Right ventricle myocardium superior (tissue), 1 donor: ENCODE data around the gene KYAT1. TPM values are rescaled to one million over a fixed set of nuclear protein-coding genes. Genes with fewer than 3 reads are reported as not detected.

ENCODE experiments used
- ATAC-seq: fragments of 200-7000 bp; cut with Tn5 transposase; one replicate; pipeline ENCODE4 v1.9.1; 2020; ENCODE audit warnings: mild to moderate bottlenecking; ENCODE audit not compliant: poor library complexity
- DNase-seq: peaks from one replicate; pipeline ENCODE4 v3.0.0-alpha.2; 2020
- intact Hi-C: fragments of 100-400 bp; cut with DNase I; formaldehyde crosslinking; loops from one replicate; pipeline ENCODE4 v1.11.2; 2022
- long read RNA-seq: library from polyadenylated mRNA; unstranded; transcript quantifications from one replicate; pipeline ENCODE4 v2.0.0, GENCODE V29; 2021
- total RNA-seq: library from RNA; stranded (reverse); fragmentation: NEBNext Ultra II Directional; extraction: Animal tissue kit (Norgen Biotek cat#: 25700); gene quantifications from one replicate; pipeline ENCODE4 v1.2.1, GENCODE V29; 2021
- donor health status: DM: no; HTN: yes; CAD: no; lungs with severe emphysema.

Gene KYAT1
- 12.6 TPM for total RNA-seq
- long read RNA-seq, transcript KYAT1-201 (13 exons, 1,903 nt), result major isoform, 14 of 42 reads
- long read RNA-seq, partial matches to known transcripts, result 7 of 42 reads
- long read RNA-seq, other reads (novel, unspliced or antisense), result 16 of 42 reads

DNA sequence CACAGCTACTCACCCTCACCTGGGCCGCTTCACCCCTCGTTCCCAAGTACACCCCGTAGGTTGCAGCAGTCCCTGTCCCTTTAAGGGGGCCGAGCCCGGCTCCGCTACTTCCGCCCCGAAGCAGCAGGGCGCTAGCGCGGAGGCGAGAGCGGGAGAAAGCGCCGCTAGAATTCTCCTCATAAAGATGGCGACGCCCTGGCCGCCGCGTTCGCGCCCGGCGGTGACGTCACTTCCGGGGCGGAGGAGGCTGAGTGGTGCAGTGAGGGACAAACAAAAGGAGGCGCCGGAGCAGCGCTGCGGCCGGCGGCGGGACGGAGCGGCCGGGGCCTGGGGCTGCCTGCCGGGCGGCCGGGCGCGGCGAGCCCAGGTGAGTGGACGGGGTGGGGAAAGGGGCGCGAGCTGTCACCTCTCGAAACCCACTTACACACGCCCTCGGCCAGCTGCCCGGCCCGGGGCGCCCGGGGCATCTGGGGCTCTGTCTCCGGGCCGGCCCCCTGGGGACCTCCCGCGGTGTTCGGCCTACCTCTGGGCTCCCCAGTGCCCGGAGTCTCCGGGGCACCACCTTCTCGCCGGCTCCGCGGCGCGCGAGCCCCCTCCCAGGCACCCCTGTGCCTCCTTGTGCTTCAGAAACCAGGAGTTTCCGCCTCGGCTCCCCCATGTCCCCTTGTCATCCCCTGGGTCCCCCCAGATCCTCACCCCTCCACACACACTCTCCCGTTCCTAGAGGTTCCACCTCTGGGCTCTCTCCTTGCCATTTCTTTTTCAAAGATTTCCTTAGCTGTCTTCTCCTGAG is at the start of gene KYAT1, which contains the start of gene LRRC8A:
Gene KYAT1 (minus strand): TSS at position 67 of the 793 bp plus-strand sequence. CDS start 36,545 bp downstream, outside the sequence.
Gene LRRC8A (plus strand): TSS at position 250 of the 793 bp plus-strand sequence. CDS start 25,032 bp downstream, outside the sequence.
- DNase-seq (peak; percentile 99), ATAC-seq (peak; percentile 91)
- intact Hi-C loops, result loop anchor here (5.0 kb wide), 1 partner anchor 40 kb away; the partner anchor contains the start of gene PHYHD1

- ATAC-seq (no peak), DNase-seq (no peak)
- intact Hi-C loops, result loop anchor here (2.0 kb wide), 1 partner anchor 67 kb away; no protein-coding TSS in a partner anchor
Measured at GRCh38 chr9:128929560-128929959, 47.8 kb upstream of the KYAT1 start.

DNA sequence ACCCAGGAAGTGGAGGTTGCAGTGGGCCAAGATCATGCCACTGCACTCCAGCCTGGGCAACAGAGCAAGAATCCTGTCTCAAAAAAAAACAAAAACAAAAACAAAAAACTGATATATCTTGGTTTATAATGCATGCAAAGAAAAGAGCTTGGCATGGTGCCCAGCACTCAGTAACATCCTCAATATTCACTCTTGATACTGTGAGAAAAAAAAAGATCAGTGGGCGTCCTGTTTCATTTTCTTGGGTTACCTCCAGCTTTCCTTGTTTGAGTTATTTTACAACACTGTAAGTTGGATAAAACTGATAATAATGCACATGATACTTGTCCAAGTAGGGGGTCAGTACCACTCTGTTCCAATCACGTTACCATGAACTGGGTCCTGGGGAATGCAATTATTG is 46.9 kb upstream of the KYAT1 start:
- no peak for ATAC-seq
- DNase-seq, result no peak
- intact Hi-C loops, result loop anchor here (2.0 kb wide), 1 partner anchor 66 kb away; no protein-coding TSS in a partner anchor

DNA sequence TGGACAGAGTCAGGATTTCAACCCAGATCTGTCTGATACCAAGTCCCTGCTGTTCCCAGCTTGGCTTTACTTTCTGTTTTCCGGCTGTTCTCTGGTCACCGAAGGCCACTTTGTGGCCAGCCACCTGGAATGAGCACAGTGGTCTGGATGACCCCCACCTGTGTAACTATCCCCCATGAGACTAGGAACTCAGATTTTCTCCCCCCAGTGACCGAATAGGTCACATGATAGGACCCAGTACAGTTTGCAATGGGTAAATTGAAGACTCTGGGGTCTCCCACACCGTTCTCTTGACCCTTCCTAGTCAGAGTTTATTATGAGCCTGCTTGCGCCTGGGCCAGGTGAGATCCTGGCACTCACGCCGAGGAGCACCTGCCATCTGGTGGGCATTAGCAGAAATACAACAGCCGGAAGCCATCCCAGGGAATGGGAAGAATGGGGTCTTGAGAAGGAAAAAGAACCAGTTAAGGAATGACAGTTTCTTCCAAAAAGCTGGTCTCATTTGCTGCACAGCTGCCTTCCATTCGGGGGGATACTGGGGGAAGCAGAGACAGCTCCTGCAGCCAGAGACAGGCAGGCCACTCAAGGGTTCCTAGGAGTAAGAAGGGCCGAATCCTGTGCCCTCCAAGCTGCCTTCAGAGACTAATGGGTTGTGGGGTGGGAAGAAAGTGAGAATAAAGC is 46.1 kb upstream of the KYAT1 start:
- no peak for DNase-seq
- intact Hi-C loops, result loop anchor here (2.0 kb wide), 1 partner anchor 65 kb away; no protein-coding TSS in a partner anchor
- ATAC-seq, result peak; percentile 83

GRCh38 chr9:128923493-128923883 is 41.7 kb upstream of the KYAT1 start:
- ATAC-seq (no peak), DNase-seq (no peak)
- intact Hi-C loops, result loop anchor here (5.0 kb wide), 1 partner anchor 41 kb away; the partner anchor contains the start of genes KYAT1 and LRRC8A

GRCh38 chr9:128921881-128922763 is 40.4 kb upstream of the KYAT1 start:
- ATAC-seq (peak; percentile 73), DNase-seq (peak; percentile 74)
- intact Hi-C loops, result loop anchor here (5.0 kb wide), 1 partner anchor 40 kb away; the partner anchor contains the start of genes KYAT1 and LRRC8A

GRCh38 chr9:128920381-128921058 is 38.8 kb upstream of the KYAT1 start, which contains the start of gene PHYHD1:
PHYHD1 (plus strand) TSS chr9:128920982; CDS start chr9:128922324, 1,342 bp downstream.
- DNase-seq (peak; percentile 84), ATAC-seq (peak; percentile 70)
- intact Hi-C loops, result loop anchor here (5.0 kb wide), 1 partner anchor 38 kb away; the partner anchor contains the start of genes KYAT1 and LRRC8A

DNA sequence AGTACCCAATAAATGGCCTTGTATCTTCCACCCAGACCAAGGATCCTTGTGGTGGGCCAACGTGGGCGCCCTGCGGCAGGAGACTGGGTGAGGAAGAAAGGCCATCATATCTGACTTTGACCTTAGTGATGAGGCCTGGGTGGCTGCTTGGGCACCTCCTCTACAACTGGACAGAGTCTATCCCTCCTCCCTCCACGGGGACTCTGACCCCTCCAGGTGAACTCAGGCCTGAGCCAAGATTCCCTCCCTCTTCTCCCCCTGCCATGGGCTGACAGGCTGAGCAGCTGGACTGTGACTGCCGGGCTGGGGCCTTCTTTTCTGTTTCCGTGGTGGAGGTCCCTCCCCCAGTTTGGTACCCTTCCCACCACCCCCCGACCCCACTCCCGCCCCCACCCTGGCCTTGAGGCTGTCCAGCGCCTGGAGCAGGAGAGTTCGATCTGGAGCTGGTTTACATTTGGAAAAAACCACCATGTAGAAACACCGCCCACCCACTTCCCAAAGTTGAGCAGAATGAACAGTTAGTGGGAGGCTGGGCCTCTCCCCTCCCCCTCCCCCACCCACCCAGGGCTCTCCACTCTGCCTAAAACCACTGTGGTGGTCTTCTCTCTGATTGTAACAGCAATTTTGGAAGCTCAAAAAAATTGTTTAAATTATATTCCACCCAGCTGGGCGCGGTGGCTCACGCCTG is 37.8 kb upstream of the KYAT1 start:
- intact Hi-C loops, result loop anchor here (5.0 kb wide), 1 partner anchor 37 kb away; the partner anchor contains the start of genes KYAT1 and LRRC8A

GRCh38 chr9:128918921-128919320 is 37.2 kb upstream of the KYAT1 start:
- no peak for ATAC-seq
- no peak for DNase-seq
- intact Hi-C loops, result no loop called here

More for the DNA sequence above, 37.8 kb upstream of the KYAT1 start:
- ATAC-seq (no peak), DNase-seq (no peak)

DNA sequence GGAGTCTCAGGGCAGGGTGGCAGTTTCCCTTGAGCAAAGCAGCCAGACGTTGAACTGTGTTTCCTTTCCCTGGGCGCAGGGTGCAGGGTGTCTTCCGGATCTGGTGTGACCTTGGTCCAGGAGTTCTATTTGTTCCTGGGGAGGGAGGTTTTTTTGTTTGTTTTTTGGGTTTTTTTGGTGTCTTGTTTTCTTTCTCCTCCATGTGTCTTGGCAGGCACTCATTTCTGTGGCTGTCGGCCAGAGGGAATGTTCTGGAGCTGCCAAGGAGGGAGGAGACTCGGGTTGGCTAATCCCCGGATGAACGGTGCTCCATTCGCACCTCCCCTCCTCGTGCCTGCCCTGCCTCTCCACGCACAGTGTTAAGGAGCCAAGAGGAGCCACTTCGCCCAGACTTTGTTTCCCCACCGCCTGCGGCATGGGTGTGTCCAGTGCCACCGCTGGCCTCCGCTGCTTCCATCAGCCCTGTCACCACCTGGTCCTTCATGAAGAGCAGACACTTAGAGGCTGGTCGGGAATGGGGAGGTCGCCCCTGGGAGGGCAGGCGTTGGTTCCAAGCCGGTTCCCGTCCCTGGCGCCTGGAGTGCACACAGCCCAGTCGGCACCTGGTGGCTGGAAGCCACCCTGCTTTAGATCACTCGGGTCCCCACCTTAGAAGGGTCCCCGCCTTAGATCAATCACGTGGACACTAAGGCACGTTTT is 35.5 kb upstream of the KYAT1 start:
- intact Hi-C loops, result no loop called here
- ATAC-seq (peak; percentile 58), DNase-seq (peak; percentile 85)

- DNase-seq (no peak), ATAC-seq (no peak)
- intact Hi-C loops, result no loop called here
Measured at GRCh38 chr9:128916745-128917144, 35.0 kb upstream of the KYAT1 start.

DNA sequence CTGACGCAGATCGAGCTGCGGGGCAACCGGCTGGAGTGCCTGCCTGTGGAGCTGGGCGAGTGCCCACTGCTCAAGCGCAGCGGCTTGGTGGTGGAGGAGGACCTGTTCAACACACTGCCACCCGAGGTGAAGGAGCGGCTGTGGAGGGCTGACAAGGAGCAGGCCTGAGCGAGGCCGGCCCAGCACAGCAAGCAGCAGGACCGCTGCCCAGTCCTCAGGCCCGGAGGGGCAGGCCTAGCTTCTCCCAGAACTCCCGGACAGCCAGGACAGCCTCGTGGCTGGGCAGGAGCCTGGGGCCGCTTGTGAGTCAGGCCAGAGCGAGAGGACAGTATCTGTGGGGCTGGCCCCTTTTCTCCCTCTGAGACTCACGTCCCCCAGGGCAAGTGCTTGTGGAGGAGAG is 34.5 kb upstream of the KYAT1 start:
- DNase-seq (peak; percentile 81), ATAC-seq (peak; percentile 30)
- intact Hi-C loops, result no loop called here

DNA sequence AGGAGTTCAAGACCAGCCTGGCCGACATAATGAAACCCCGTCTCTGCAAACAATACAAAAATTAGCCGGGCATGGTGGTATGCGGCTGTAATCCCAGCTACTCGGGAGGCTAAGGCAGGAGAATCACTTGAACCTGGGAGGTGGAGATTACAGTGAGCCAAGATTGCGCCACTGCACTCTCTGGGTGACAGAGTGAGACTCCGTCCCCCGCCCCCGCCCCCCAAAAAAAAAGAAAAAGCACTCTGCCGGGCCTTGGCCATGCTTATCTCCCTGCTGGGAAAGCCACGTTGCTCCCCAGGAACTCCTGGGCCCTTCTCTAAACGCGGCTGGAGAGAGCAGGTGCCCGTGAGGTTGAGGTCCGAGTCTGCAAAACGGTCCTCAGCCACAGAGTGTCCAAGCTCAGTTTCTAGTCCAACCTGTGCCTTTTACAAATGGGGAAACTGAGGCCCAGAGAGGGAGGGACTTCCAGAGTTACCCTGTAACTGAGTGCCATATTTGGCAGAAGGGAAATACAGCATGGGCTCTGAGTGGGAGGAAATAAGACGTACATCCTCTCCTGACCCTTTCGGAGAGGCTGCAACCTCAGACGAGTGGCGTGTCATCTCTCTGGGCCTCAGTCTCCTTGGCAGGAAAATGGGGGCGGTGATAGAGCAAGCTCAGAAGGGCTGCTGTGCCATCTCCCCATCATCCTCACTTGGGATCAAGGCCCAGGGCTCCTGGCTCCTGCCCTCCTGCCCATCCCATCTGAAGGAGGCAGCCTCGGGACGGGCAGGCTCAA is 32.4 kb upstream of the KYAT1 start:
- intact Hi-C loops, result no loop called here
- DNase-seq (no peak), ATAC-seq (no peak)

DNA sequence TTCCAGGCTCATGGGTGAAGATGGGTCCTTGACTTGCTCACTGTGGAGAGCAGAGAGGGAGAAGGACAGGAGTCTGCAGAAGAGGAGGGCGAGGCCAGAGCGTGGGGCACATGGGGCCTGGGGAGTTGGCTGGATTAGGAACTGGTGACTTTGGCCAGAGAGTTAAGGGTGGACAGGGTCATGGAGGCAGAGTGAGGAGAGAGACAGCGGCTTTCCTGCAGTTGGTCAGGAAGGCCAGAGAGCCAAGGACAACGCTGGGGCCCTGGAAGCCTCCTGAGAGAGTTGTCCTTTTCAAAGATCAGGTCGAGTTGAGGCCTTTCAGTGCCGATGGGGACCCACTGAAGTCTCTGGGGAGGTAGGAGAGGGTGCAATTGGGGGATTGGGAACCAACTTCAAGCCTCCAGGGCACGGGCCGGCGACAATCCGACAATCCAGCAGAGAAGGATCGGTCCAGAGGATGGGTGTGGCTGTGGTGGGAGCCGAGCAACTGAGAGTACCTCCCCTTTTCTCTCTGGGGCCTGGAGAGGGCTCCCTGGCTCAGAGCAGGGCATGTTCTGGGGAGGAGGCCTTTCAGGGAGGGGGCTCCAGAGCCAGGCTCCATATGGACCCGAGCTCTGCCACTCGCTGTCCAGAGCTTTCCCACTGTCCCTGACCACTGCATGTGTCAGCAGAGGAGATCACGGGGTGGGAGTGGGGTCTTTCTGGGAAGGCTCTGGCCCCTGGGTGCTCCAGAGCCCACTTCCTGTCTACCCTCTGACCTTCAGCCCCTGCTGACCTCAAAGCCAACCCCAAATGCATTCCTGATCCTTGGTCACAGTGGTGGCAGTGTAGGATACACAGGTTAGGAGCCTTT is 31.5 kb upstream of the KYAT1 start:
- intact Hi-C loops, result no loop called here
- DNase-seq, result no peak
- no peak for ATAC-seq
